Tongue (tissue), 2 donors: ENCODE measurements around the gene EFCAB8. TPM values are rescaled to one million over a fixed set of nuclear protein-coding genes. Genes with fewer than 3 reads are reported as not detected.
"Not testable (repeated sequence)": the region's sequence is repeated elsewhere in the genome, so short reads cannot be mapped to it uniquely, and the experiment has no call there.

ENCODE experiments used
- DNase-seq: peaks from one replicate; pipeline ENCODE4 v3.0.0-alpha.2; 2015
- total RNA-seq: library from RNA; depleted of rRNA; stranded (reverse); fragments of >200 nt; gene quantifications from one replicate; pipeline ENCODE4 v1.2.3, GENCODE V29; 2014

Gene EFCAB8
- total RNA-seq, 1 donor from 2014 or later: 2.3 TPM

GRCh38 chr20:32972181-32973076 is 113.7 kb downstream of the EFCAB8 start:
- no peak for DNase-seq

DNA sequence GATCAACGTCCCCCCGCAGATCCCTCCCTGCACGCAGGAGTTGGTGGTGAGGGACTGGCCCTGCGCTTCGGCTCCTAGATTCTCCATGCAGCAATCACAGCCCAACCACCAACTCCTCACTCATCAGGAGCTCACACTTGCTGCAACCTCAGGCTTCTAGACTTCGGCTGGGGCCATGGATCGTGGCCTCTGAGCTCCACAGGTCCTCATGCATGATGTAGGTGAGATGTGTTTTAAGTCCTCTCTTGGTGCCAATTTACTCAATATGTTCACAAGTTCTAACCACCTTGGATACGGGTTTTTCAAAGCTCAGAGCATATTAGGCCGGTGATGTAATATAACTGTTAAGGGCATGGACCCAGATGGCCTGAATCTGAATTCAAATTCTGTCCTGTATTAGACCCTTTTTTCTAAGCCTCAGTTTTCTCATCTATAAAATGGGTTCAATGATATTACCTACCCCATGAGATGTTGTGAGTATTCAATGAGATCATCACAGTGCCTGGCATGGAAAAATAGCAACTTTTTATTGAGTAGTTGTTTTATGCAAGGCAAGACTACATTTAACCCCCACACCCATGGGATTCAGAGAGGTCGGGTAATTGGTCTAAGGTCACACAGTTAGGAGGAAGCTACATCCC is 114.5 kb downstream of the EFCAB8 start:
- DNase-seq: no peak

DNA sequence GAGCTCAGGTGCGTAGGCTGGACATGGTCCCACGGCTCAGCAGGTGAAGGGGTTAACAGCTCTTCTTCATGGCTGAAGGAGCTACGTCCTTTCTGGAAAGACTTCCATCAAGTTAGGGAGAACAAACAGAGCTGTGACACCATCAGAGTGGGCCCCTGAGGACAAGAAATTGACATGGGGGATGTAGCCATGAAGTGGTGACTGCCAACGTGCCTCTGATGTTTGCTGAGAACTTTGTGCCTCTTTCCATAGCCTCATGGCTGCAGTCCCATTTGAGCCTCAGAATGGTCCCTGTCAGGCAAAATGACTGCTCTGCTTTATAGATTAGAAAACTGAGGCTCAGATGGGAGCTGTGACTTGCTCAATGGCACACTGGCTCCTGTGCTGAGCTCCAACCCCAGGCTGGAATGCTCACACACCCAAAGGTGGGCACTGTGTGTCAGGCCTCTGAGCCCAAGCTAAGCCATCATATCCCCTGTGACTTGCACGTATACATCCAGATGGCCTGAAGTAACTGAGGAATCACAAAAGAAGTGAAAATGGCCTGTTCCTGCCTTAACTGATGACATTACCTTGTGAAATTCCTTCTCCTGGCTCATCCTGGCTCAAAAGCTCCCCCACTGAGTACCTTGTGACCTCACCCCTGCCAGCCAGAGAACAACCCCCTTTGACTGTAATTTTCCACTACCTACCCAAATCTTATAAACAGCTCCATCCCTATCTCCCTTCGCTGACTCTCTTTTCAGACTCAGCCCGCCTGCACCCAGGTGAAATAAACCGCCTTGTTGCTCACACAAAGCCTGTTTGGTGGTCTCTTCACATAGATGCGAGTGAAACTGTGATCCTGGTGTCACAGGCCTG is 115.7 kb downstream of the EFCAB8 start:
- not testable (repeated sequence) for DNase-seq

DNA sequence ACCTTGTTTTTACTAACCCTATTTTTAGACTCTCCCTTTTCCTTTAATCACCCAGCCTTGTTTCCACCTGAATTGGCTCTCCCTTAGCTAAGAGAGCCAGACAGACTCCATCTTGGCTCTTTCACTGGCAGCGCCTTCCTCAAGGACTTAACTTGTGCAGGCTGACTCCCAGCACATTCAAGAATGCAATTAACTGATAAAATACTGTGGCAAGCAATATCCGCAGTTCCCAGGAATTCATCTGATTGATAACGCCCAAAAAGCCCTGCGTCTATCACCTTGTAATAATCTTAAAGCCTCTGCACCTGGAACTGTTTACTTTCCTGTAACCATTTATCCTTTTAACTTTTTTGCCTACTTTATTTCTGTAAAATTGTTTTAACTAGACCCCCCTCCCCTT is 116.4 kb downstream of the EFCAB8 start:
- DNase-seq: not testable (repeated sequence)

- no peak for DNase-seq
Observed at GRCh38 chr20:32975698-32976674, 117.3 kb downstream of the EFCAB8 start.

GRCh38 chr20:32976746-32977145 is 118.0 kb downstream of the EFCAB8 start:
- no peak for DNase-seq

DNA sequence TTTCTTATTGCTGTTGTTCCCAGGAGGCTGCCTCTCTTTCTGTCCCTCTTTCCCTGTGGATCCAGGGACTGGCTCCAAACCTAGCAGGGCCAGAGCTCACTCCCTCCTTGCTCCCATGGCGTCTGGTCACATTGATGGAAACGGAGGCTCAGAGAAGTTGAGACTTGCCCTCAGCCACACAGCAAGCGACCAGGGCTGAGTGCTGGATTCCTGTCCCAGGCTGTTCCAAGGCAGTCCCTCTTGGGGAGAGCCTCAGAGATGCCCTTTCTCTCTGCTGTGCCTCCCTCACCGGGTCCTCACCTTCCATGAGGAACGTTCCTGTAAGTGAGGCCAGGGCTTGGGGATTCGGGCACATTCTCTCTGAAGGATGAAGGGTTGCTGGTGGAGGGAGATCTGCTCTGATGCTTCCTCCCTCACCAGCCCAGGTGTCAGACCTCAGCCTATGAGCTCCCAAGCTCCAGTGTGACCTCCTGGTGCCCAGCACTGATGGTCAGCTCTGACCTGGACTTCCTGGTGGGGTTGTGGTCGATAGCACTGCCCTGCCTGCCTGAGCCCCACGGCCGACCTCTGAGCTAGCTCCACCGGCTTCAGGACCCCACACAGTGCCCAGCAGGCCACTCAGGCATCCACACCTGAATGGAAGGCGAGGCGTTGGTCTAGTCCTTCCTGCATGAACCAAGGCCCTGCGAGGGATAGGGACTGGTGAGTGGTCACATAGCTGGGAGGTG is 118.7 kb downstream of the EFCAB8 start:
- DNase-seq: no peak

DNA sequence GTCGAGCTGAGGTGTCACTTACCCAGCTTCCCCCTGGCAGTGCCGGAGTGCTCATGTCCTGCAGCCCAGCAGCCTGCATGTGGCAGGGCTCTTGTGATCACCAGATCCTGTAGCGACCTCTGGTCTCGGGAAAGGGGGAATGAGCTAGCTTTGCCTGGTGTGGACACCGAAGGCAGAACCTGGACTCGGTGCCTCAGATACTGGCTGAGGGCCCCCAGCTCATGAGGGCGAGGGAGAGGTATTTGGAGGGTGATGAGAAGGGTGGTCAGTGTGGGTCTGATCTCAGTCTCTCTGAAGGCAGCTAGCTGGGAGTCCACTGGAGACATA is 119.2 kb downstream of the EFCAB8 start:
- no peak for DNase-seq

DNA sequence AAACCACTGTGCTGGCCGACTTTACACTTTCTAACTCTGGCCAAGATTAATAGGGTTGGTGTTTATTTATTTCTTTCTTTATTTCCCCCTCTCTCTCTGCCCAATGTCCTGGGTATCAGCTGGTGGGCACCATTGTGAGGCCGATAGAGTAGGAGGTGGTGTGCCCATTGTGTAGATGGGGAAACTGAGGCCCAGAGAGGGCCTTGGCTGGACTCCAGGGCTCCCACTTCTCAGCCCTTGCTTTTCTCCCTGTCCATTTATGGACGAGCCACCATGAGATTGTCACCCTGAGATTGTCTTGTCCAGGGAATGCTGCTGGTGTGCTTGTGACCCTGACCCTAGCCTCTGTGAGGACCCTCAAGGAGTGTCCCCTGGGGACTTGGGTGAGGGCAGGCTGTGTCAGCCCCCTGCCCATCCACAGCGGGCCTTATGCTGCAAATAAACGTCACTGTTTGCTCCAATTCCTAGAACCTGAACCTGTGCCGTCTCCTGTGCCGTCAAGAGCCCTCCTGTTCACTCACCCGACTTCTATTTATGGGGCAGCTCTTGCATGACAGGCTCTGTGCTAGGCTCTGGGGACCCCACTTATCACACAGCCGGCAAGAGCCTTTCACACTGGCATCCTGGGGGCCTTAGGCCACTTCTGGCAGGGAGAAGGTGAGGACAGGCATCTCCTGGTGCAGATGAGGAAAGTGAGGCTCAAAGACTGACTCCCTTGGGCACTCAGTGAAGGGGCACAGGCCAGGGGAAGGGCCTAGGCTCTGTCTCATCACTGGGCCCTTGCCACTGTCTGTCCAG is 120.7 kb downstream of the EFCAB8 start:
- DNase-seq: no peak

- peak; percentile 20 for DNase-seq
Observed at GRCh38 chr20:32980131-32980941, 121.6 kb downstream of the EFCAB8 start.

DNA sequence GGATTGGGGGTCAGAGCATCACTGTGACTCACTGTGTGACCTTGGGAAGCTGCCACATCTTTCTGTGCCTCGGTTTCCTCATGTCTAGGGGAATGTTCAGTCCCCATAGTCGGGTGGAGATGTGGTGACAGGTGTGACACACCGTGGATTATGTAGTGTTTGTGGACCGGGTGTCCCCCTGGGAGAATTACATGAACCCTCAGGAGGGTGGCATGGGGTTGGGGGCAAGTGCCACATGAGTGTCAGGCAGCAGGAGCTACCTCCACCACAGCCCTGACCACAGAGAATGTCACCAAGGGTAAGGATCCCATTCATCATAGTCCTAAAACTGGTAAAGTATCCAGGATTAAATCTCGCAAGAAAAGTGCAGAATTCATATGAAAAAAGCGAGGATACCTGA is 122.3 kb downstream of the EFCAB8 start:
- no peak for DNase-seq

GRCh38 chr20:32982617-32983458 is 124.1 kb downstream of the EFCAB8 start:
- DNase-seq: peak; percentile 63

DNA sequence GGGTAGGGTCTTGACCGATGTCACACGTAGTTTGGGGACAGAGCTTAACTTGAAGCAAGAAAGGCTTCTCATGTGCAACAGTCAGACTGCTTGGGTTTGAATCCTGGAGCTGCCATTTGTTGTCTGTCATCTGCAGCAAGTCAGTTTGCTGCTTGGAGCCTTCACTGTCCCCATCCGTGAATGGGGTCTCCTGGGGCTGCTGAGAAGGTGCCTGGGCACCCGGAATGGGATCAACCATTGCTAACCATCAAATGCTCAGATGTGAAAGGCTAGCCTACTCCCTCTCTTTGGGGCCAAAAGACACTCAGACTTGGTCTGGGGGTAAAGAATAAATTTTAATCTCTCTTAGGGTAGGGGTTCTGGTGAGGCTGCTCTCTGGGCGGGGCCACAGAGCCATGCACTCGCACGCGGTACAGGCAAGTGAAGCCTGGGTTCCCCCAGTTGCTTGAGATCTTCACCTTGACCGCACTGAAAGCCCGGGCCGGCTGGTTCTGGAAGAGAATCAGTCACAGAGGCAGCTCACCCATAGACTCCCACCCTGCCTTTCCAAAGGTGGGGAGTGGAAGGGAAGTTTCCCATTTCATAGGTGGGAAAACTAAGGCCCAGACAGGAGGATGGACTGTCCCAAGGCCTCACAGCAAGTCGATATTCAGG is 124.9 kb downstream of the EFCAB8 start:
- DNase-seq: no peak

DNA sequence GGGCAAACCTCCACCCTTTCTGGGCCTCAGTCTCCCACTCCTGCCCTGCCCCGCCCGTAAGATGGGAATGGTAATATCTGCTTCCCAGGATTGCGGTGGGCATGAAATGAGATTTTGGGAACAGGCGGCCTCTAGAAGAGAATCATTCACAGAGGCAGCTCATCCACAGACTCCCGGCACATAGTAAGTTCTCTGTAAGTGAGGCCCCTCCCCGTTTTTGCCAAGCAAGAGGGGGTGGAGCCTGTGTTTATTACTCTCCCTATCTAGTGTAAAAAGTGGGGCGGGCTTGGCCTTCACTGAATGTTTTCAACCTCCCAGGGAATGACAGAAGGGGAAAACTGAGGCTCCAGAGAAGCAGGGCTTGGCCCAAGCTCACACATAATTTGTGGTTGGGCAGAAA is 125.5 kb downstream of the EFCAB8 start:
- no peak for DNase-seq

DNA sequence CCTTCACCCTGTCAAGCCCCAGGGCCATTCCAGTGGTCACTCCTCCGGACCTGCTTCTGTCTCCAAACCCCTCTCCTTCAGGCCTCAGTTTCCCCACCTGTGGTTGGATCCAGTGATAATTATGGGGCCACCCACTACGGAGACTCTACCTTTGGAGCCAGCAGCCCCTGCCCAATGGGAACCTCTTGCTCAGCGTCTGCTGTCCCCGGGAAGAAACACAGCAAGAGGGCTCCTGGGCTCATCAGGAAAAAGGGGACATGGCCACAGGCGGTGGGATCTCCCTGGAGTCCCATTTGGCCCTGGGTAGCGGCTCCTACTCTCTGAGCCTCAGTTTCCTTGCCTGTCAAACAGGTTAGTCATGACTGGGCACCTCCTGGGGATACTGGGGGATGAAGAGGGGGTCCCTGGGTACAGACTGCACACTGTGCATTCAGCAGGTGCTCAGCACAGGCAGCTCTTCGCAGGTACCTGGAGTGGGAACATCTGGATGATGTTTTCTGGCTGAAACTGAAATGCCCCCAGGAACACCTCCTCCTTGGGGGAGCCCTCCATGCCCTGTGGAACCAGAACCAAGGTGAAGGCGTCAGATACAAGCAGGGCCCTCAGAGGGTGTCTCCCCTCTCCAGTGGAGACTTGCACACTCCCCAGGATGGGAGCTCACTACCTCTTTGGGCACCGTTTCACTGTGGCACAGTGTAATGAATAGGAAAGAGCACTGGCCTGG is 126.1 kb downstream of the EFCAB8 start:
- no peak for DNase-seq

DNA sequence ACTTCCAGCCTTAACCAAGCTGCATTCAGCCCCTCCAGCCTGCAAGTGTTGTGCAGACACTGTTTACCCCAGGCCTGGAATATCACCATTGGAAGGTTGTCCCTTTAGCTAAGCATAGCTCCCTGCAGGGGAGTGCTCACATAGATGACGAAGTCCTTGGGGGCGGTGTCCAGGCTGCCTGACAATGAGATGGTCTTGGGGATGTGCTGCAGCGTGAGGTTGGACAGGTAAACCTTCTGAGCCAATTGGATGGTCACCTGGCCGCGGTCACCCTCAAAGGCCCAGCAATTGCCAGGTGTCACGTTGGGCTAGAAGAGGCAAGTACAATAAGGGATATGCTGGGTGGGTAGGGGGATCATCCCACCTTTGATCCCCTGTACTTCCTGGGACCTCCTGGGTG is 126.9 kb downstream of the EFCAB8 start:
- DNase-seq: no peak
